IPS-NIHi11 (cell line): ENCODE data around the gene CSMD2.
"Not testable (repeated sequence)": the region's sequence is repeated elsewhere in the genome, so short reads cannot be mapped to it uniquely, and the experiment has no call there.

Source experiments
- DNase-seq: peaks from one replicate; pipeline ENCODE4 v3.0.0; 2012; ENCODE audit warnings: mixed read lengths, low spot score

The CSMD2 gene

DNA sequence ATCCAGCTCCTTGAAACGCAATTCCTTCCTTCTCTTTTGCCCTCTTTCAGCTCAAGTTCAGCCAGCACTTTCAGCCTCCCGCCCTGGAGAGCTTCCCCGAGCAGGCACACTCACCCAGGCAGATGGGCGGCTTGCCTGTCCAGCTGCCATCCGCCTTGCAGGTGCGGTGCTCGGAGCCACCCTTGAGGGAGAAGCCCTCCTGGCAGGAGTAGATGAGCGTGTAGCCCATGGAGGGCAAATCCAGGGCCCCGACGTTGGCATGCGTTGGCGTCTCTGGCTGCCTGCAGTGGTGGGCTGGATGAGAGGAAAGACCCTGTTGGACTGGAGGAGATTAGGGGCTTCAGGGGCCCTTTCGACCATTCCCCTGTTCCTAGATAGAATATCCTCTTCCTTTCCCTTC lies 632.1 kb downstream of the CSMD2 start:
- DNase-seq: no peak

DNA sequence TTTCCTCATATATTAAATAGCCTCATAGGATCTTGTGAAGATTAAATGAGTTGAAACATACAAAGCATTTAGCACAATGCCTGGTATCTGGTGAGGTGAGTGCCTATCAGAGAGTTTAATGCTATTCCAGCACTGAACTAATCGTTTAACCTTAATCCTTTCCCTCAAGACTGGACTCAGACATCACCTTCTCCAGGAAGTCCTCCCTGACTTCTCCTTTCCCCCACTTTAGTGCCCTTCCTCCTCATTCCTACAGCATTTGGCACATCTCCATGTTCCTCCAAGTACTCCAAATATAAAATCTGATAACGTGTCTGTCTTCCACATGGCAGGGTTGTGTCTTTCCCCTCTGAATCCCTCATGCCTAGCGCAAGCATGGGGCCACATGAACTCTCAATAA lies 632.8 kb downstream of the CSMD2 start:
- no peak for DNase-seq

DNA sequence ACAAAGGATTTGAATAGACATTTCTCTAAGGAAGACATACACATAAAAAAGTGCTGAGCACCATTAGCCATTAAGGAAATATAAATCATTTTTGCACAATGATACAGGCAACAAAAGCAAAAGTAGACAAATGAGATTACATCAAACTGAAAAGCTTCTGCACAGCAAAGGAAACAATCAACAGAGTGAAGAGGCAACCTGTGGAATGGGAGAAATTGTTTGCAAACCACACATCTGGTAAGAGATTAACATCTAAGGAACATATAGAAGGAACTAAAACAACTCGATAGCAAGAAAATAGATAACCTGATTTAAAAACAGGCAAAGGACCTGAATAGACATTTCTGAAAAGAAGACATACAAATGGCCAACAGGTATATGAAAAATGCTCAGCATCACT lies 635.1 kb downstream of the CSMD2 start:
- no peak for DNase-seq

DNA sequence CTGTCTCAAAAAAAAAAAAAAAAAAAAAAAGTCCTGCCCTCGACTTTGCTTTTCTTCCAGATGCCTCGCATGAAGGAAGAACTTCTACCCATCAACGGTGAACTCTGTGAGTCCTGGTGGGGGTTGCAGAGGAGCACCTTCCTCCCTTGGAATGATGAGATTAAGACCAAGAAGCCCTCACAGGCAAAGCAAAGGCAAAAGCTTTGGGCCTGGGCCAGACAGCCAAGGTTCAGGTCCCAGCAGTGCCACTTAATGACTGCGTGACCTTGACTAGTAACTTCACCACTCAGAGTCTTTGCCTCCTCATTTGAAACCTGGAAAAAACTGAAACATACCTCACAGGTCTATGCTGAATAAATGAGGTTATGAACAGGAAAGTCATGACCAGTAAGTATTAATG lies 637.1 kb downstream of the CSMD2 start:
- no peak for DNase-seq

DNA sequence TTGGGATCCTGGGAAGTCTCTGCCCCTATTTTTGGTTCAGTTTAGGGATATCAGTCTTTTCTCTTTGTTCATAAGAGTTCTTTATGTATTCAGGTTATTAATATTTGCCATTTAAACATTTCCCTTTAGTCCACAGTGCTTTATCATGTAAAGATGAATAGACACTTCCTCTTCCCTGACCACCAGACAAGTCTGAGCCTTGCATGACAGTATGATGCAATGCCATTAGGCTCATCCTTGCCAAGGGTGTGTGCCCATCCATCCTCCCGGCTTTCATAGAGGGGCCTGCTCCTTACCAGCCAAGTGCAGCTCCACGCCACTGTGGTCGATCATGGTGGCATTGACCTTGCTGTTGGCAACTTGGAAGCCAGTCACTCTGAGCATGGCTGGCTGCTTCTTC lies 640.4 kb downstream of the CSMD2 start:
- DNase-seq: no peak

DNA sequence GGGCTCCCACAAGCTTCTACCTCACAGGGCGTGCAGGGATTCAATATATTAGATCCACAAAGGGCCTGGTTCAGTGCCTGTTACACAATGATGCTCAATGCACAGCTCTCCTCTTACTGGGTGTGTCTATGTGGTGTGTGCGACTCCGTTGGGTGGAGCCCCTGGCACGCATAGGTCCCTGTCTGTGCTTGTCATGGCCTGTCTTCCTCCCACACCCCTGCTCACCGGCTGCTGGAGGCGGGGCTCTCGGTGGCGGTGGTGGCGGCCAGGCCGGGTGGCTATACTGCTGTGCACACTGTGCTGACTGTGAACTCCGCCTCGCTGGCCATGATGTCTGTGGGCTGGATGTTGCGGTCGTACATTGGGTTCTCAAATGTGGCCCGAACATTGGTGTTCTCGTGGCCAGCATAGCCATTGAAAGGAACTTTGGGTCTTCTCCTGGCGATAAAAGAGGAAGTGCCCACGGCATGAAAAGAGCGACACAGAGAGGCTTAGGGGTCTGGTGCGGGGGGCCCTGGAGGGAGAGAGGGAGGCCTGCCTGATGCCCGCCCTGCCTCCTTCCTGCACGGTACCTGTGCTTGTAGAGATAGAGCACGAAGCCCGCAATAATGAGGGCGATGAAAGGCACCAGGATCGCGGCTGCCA lies 645.7 kb downstream of the CSMD2 start:
- no peak for DNase-seq

DNA sequence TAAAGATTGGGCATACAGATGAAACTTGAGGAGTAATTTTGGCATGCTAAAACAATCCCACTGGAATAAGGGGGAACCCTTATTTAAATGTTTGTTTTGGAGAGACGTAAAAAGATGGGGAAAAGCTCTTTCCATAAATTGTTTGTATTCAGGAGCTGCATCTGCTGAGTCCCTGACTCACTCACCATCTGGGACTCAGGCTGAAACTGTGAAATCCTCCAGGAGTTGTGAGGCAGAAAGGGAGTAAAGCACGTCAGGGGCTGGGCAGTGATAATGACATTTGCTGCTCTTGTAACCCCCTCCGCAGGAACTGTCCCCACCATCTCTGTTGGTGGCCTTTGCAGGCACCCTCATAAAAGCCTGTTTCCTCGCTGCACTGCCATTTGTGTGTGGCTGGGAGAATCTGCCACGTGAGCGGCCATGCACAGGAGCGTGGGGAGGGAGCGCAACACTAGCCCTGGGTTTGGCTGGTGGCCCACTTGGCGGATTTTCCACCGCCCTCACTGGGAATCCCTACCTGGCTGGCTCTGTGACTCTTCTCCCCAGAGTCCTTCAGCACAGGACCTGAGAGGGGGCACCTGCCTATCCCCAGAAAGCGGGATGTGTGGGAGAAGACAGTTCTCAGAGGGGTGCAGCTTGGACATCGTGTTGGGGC lies 647.3 kb downstream of the CSMD2 start:
- DNase-seq: no peak

DNA sequence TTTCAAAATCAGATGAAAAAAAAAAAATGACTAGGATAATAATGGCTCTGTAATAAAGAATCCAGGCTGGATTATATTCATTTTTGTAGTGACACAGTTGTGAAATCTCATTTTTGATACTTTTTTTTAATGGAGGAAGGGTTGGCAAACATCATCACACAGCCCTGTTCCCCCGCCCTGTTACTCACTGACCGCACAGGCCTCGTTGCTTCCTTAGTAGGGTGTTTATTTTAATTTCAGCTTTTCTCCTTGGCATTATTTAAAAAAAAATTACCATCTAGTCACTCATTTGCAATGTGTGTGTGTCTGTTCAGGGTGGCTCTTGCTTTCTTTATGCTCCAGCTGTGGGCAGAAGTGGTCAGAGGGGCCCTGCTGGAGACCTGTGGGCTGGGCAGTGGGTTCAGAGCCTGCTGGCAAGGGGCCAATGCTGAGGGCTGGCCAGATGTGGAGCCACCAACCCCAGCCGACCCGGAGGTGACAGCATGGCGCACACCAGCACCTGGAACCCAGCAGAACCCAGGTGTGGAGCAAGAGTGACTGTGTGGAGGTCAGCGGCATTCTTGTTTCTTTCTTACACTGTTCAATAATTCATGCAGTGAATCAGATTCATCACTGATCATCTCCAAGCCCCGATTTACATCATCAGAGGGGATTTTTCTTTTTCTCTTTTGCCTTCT lies 648.0 kb downstream of the CSMD2 start:
- DNase-seq: no peak

DNA sequence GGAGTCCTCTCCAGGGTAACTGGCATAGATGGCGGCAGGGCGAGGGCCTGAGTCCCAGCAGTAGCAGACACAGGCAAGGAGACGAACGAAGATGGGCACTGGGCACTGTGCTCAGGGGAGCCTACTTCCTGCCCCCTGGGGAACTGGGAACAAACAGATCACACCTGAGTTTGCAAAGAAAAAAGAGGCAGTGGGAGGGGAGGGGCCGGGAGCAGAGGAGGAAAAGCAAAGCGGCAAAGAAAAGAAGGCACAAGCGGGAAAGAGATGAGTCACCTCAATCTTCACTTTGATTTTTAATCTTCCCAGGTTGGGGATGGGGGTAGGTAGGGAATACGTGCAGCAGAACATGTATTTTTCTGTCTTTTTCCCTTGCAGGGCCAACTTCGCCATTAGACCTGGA lies 648.6 kb downstream of the CSMD2 start:
- no peak for DNase-seq

DNA sequence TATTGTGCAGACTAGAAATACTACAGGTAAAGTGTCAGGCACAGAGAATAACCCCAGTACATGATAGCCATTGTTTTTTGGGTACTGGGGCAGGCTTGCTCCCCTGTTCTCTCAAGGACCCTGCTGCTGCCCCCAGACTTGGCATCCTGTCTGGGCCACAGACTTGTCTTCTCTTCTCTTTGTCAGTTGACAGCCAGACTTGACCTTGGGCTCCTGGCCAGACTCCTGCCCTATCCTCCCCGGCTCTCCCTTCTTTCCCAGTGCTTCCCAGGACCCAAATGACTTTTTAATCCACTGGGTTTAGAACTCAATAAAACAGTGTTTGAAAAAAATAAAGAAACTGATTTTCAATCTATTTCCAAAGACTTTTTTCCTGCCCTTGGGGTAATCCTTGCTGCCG lies 649.4 kb downstream of the CSMD2 start:
- no peak for DNase-seq

DNA sequence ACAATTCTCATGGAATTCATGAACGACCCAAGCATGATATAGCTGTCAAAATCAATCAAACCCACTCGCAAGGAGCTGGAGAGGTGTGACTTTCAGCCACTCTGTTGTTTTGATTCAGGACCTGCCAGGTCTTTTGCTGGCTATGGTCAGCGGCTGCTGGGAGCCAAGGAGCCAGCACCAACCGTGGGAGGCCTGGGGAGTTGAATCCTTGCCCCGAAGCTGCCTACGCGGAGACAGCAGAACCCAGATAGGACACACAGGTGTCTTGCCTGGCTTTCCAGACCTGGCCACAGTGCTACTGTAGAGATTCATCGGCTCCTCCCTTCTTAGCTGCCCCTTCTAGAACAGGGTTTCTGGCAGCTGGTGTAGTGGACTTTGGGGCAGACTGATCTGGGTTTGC lies 649.9 kb downstream of the CSMD2 start:
- no peak for DNase-seq

DNA sequence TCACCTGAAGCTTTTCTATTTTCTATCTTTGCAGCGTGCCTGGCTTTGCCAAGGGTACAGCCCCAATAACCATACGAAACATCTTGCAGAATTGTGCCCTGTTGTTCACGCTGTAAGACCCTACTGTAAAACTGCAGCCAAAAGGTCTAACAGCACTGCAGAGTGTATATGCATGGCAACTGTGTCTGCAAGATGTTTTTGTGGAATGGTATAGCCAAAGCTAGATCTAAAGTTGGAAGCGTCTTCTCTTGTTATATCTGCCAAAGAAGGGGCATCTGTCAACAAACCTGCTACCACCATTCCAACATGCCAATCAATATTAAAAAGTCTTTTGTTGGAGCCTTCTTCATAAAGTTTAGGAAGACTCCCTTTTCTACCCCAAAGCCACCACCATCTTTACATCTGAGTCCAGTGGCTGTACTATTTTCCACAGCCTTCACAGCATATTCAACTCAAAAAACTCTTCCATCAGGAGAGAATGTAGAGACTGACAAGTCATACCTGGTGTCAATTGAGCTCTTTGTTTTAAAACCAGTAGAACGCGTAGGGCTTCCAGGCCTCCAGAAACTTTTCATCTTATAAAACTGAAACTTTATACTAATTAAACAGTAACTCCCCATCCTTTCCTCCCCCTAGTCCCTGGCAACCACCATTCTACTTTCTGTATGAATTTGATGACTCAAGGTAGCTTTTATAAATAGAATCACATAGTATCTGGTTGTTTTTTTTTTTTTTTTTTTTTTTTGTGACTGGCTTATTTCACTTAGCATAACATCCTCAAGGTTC lies 652.6 kb downstream of the CSMD2 start:
- DNase-seq: no peak

DNA sequence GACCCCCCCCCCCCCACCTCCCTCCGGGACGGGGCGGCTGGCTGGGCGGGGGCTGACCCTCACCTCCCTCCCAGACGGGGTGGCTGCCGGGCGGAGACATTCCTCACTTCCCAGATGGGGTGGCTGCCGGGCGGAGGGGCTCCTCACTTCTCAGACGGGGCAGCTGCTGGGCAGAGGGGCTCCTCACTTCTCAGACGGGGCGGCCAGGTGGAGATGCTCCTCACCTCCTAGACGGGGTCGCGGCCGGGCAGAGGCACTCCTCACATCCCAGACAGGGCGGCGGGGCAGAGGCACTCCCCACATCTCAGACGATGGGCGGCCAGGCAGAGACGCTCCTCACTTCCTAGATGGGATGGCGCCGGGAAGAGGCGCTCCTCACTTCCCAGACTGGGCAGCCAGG lies 655.8 kb downstream of the CSMD2 start:
- not testable (repeated sequence) for DNase-seq

DNA sequence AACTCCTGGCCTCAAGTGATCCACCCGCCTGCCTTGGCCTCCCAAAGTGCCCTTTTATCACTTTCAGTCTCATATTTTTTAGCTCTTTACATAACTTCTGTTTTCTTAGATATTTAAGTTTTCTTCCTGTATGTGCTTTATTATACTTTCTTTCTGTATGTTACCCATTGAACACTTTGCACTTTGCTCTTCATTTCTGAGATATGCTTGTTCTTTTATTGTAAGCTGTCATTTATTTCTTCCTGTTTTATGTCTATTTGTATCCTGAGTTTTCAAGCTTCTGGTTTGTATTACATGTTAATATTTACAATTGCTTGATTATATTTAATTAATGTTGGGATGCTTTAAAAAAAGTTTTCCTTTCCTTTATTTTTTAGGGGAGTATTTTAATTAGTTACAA lies 656.9 kb downstream of the CSMD2 start:
- no peak for DNase-seq

DNA sequence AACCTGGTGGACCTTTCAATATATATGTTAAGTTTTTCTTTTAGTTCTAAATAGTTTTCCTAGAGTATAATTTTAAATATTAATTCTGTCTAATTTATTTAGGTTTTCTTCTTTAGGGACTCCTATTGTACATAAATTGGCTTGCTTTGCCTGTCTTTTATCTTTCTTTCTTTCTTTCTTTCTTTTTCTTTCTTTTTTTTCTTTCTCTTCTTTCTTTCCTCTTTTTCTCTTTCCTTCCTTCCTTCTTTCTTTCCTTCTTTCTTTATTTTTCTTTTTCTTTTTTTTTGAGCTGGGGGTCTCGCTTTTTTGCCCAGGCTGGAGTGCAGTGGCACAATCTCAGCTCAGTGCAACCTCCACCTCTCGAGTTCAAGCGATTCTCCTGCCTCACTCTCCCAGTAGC lies 657.4 kb downstream of the CSMD2 start:
- DNase-seq: no peak

DNA sequence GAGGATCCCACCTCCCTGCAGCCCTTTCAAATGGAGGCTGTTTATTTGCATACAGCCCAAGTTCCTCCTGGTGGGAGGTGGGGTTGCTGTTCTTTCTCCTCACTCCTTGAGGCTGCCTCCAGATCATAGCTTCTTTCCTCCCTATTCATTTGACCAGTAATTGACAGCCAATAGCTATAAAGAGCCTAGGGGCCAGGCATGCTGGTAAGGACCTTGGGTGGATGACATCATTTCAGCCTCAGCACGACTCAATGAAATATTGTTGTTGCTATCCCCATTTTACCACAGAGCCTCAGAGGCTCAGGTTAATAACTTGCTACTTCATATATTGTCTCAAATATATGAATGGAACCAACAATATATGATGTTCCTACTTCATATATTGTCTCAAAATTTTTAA lies 661.5 kb downstream of the CSMD2 start:
- no peak for DNase-seq

DNA sequence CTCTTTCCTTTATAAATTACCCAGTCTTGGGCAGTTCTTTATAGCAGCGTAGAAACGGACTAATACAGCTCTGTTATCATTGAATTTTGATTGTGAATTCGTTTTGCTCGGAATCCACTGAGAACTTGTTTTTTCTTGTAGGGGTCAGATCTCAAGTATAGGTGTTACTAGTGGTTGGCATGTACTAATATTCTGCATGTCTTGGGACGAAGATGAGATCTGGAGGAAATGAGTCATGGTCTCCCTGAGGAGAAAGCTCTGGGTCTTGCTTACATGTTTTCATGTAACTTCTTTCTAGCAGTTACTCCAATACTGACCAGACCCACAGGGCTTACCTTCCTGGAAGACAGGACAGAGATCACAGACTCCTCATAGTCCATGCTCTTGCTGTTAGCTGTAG lies 662.3 kb downstream of the CSMD2 start:
- DNase-seq: no peak

DNA sequence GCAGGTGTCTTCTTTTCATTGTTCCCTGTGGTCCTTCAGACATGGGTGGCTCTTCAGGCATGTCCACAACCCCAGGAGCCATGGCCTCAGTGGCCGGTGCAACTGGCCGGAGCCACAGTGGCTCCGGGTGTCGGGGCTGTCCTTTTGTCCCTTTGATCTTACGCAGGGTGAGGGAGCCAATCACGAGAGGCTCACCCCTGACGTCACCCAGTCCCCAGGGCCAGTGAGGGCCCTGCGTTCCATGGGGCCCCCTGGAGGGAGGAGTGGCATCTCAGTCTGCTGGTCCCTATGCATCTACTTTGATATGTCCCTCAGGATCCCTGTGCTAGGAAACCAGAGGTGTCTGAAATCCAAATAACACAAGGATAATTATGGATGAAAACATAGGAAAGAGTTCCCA lies 663.3 kb downstream of the CSMD2 start:
- no peak for DNase-seq

DNA sequence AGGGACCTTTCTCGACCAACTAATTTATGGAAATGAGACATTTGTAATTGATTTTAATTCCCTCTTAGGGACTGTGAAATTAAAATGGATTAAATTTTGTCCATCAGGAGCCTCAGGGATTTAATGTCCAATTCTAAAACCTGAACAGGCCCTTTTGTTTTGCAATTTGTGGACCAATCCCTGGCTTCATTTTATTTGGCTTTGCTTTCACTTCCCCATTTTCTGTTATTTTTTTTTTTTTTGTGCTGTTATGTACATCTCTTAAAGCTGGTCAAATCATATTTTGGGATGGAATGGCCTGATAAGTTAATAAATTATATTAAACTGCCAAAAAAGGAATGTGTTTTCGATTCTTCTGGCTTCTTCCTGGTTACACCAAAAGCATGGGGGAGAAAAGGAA lies 663.7 kb downstream of the CSMD2 start:
- no peak for DNase-seq

DNA sequence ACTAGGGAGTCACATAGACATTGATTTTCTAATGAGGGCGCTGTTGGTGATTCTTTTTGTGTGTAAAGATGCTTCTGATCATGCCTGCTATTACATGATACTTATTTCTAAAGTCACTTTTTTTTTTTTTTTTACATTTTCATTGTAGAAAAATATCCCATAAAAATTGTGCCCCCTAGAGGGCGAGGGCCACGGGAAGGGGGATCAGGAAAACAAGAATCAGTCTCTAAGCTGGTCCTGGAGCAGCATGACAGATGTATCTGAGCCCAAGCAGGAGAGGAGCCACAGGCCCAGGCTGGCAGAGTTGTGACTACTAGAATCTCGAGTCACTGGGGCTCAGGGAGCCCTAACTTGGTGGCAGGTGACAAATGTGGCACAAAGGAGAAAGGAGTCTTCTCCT lies 664.5 kb downstream of the CSMD2 start:
- DNase-seq: peak; percentile 34

DNA sequence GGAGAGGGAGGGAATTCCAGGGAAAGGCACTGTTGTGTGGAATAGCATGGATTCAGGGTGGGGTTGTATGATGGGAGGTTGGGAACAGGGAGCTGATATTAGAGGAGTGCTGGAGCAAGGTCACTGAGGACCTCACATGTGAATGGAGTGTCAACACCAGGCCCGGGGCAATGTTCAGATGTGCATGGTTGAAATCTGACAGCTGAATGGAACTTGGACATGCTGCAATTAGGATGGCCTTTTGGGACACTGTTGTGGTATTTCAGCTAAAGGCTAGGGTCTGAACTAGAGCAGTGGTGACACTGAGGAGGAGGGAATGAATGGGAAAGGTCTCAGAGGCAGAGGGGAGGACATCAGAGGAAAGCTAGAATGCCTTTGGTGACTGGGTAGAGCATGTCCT lies 667.6 kb downstream of the CSMD2 start:
- DNase-seq: no peak

DNA sequence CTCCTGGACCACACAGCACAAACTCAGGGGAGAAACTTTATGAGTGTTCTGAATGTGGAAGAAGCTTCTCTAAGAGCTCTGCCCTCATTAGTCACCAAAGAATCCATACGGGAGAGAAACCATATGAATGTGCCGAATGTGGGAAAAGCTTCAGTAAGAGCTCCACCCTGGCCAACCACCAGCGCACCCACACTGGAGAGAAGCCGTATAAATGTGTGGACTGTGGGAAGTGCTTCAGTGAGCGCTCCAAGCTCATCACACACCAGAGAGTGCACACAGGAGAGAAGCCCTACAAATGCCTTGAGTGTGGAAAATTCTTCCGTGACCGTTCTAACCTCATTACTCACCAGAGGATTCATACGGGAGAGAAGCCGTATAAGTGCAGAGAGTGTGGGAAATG lies 670.1 kb downstream of the CSMD2 start:
- no peak for DNase-seq

DNA sequence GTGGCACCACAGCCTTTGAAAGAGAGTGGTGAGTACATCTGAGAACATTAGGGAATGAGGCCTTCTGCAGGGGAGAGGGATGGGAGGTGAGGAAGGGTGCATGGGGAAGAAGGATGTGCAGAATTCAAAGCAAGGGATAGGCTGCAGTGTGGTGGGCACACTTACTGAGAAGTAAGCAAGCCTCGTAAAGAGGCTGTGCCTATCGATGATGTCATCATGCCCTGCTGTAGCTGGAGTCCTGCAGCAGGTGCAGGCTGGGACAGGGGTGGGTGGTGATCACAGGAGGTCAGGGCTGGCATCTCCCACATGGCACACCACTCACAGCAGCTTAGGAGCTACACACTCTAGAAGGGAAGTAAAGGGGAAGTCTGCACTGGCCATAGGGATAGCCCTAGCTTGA lies 676.4 kb downstream of the CSMD2 start:
- DNase-seq: no peak
